ENCODE data around the gene TP73.

TP73 gene

DNA sequence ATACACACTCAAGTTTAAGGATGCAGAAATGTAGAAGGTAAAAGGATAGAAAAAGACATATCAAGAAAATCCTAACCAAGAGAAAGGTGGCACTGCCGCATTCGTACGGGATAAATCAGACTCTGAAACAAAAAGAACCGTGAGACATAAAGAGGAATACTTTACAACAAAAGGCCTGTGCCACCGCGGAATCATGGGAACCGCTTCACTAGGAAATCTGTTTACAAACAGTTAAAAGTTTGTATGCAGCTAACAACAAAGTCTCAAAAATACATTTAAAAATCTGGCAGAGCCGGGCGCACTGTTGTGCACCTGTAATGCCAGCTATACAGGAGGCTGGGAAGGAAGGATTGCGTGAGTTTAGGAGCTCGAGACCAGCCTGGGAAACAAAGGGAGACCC lies 10.5 kb upstream of the TP73 start:
- TF ChIP-seq ESRRG (CRISPR knock-in tag; IDR thresholded peaks at IDR 0.05) (no peak), GLIS3 (CRISPR knock-in tag; IDR thresholded peaks at IDR 0.05) (no peak), ZFP3 (CRISPR knock-in tag; IDR thresholded peaks at IDR 0.05) (no peak), ZFP30 (CRISPR knock-in tag; IDR thresholded peaks at IDR 0.05) (no peak)
- ATAC-seq, result no peak

DNA sequence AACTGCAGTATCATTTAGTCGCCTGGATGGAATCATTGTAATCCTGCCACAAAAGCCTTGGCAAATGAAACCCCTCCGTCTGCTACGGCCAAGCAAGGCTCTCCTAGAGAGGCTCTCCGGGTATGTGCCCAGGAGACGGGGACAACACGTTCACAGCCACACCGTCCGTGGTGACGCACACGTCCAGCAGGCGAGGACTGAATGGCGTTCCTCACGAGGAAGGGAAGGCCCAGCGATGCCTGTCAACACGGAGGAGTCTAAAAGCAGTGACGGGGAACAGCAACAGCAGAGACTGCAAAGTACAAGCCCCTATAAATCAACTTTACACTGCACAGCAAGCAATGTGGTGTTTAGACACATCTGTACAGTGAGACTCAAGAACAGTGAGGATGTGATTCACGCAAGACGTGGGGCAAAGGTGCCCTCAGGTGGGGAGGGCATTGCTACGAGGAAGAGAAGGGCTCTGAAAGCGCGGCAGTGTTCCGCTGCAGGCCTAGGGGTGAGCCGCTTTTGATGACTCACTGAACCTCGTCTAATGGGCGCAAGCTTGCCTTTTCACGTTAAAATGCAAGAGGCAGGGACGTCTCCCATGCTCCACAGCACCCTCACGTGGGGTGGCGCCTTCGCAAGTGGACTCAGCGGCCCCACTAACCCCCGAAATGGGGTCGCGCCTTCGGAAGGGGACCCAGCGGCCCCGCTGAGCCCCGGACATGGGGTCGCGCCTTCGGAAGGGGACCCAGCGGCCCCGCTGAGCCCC lies 9.2 kb upstream of the TP73 start:
- no peak for TF ChIP-seq SNAI2 (CRISPR knock-in tag; IDR thresholded peaks at IDR 0.05)
- TF ChIP-seq, protein P1, sequence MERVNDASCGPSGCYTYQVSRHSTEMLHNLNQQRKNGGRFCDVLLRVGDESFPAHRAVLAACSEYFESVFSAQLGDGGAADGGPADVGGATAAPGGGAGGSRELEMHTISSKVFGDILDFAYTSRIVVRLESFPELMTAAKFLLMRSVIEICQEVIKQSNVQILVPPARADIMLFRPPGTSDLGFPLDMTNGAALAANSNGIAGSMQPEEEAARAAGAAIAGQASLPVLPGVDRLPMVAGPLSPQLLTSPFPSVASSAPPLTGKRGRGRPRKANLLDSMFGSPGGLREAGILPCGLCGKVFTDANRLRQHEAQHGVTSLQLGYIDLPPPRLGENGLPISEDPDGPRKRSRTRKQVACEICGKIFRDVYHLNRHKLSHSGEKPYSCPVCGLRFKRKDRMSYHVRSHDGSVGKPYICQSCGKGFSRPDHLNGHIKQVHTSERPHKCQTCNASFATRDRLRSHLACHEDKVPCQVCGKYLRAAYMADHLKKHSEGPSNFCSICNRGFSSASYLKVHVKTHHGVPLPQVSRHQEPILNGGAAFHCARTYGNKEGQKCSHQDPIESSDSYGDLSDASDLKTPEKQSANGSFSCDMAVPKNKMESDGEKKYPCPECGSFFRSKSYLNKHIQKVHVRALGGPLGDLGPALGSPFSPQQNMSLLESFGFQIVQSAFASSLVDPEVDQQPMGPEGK (CRISPR knock-in tag; IDR thresholded peaks at IDR 0.05; ENCODE audit: borderline replicate concordance), result no peak
- TF ChIP-seq ESRRG (CRISPR knock-in tag; IDR thresholded peaks at IDR 0.05), result no peak
- no peak for TF ChIP-seq ZNF8 (CRISPR knock-in tag; IDR thresholded peaks at IDR 0.05)
- no peak for ATAC-seq

DNA sequence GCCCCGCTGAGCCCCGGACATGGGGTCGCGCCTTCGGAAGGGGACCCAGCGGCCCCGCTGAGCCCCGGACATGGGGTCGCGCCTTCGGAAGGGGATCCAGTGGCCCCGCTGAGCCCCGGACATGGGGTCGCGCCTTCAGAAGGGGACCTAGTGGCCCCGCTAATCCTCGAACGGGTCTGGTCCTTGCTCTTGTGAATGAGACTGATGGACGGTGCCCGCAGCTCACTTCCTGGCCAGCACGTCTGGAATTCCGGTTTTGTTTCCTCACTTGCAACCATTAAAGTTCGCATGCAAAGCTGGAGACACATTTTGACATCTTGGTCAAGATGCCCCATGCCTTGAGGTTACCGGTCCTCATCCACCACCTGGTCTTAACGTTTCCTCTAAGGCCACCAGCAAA lies 8.0 kb upstream of the TP73 start:
- no peak for TF ChIP-seq TOX (CRISPR knock-in tag; IDR thresholded peaks at IDR 0.05; ENCODE audit: borderline replicate concordance)
- TF ChIP-seq BACH2 (CRISPR knock-in tag; IDR thresholded peaks at IDR 0.05; ENCODE audit: borderline replicate concordance), result no peak
- TF ChIP-seq ZNF8 (CRISPR knock-in tag; IDR thresholded peaks at IDR 0.05), result no peak
- TF ChIP-seq ESRRG (CRISPR knock-in tag; IDR thresholded peaks at IDR 0.05), result no peak
- TF ChIP-seq, protein P2, sequence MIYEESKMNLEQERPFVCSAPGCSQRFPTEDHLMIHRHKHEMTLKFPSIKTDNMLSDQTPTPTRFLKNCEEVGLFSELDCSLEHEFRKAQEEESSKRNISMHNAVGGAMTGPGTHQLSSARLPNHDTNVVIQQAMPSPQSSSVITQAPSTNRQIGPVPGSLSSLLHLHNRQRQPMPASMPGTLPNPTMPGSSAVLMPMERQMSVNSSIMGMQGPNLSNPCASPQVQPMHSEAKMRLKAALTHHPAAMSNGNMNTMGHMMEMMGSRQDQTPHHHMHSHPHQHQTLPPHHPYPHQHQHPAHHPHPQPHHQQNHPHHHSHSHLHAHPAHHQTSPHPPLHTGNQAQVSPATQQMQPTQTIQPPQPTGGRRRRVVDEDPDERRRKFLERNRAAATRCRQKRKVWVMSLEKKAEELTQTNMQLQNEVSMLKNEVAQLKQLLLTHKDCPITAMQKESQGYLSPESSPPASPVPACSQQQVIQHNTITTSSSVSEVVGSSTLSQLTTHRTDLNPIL (CRISPR knock-in tag; IDR thresholded peaks at IDR 0.05; ENCODE audit: low read depth), result no peak
- TF ChIP-seq ZFP3 (CRISPR knock-in tag; IDR thresholded peaks at IDR 0.05), result no peak
- no peak for TF ChIP-seq ZNF565 (CRISPR knock-in tag; conservative IDR thresholded peaks at IDR 0.05; ENCODE audit: low read depth)
- TF ChIP-seq, protein P3, sequence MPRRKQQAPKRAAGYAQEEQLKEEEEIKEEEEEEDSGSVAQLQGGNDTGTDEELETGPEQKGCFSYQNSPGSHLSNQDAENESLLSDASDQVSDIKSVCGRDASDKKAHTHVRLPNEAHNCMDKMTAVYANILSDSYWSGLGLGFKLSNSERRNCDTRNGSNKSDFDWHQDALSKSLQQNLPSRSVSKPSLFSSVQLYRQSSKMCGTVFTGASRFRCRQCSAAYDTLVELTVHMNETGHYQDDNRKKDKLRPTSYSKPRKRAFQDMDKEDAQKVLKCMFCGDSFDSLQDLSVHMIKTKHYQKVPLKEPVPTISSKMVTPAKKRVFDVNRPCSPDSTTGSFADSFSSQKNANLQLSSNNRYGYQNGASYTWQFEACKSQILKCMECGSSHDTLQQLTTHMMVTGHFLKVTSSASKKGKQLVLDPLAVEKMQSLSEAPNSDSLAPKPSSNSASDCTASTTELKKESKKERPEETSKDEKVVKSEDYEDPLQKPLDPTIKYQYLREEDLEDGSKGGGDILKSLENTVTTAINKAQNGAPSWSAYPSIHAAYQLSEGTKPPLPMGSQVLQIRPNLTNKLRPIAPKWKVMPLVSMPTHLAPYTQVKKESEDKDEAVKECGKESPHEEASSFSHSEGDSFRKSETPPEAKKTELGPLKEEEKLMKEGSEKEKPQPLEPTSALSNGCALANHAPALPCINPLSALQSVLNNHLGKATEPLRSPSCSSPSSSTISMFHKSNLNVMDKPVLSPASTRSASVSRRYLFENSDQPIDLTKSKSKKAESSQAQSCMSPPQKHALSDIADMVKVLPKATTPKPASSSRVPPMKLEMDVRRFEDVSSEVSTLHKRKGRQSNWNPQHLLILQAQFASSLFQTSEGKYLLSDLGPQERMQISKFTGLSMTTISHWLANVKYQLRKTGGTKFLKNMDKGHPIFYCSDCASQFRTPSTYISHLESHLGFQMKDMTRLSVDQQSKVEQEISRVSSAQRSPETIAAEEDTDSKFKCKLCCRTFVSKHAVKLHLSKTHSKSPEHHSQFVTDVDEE (CRISPR knock-in tag; IDR thresholded peaks at IDR 0.05), result no peak
- no peak for TF ChIP-seq ZC3H10 (CRISPR knock-in tag; IDR thresholded peaks at IDR 0.05)
- TF ChIP-seq, protein P4, sequence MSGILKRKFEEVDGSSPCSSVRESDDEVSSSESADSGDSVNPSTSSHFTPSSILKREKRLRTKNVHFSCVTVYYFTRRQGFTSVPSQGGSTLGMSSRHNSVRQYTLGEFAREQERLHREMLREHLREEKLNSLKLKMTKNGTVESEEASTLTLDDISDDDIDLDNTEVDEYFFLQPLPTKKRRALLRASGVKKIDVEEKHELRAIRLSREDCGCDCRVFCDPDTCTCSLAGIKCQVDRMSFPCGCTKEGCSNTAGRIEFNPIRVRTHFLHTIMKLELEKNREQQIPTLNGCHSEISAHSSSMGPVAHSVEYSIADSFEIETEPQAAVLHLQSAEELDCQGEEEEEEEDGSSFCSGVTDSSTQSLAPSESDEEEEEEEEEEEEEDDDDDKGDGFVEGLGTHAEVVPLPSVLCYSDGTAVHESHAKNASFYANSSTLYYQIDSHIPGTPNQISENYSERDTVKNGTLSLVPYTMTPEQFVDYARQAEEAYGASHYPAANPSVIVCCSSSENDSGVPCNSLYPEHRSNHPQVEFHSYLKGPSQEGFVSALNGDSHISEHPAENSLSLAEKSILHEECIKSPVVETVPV (CRISPR knock-in tag; IDR thresholded peaks at IDR 0.05), result no peak
- no peak for TF ChIP-seq TCF4 (CRISPR knock-in tag; IDR thresholded peaks at IDR 0.05; ENCODE audit: borderline replicate concordance)
- no peak for TF ChIP-seq ARNTL (CRISPR knock-in tag; IDR thresholded peaks at IDR 0.05; ENCODE audit: borderline replicate concordance, low read depth)
- TF ChIP-seq, protein P5, sequence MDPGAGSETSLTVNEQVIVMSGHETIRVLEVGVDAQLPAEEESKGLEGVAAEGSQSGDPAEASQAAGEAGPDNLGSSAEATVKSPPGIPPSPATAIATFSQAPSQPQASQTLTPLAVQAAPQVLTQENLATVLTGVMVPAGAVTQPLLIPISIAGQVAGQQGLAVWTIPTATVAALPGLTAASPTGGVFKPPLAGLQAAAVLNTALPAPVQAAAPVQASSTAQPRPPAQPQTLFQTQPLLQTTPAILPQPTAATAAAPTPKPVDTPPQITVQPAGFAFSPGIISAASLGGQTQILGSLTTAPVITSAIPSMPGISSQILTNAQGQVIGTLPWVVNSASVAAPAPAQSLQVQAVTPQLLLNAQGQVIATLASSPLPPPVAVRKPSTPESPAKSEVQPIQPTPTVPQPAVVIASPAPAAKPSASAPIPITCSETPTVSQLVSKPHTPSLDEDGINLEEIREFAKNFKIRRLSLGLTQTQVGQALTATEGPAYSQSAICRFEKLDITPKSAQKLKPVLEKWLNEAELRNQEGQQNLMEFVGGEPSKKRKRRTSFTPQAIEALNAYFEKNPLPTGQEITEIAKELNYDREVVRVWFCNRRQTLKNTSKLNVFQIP (CRISPR knock-in tag; IDR thresholded peaks at IDR 0.05; ENCODE audit: borderline replicate concordance, low read depth), result no peak
- no peak for TF ChIP-seq SNAI2 (CRISPR knock-in tag; IDR thresholded peaks at IDR 0.05)
- no peak for TF ChIP-seq GLIS3 (CRISPR knock-in tag; IDR thresholded peaks at IDR 0.05)
- no peak for TF ChIP-seq RARB (CRISPR knock-in tag; IDR thresholded peaks at IDR 0.05)
- TF ChIP-seq, protein P1 (CRISPR knock-in tag; IDR thresholded peaks at IDR 0.05; ENCODE audit: borderline replicate concordance), result no peak
- no peak for TF ChIP-seq OSR1 (CRISPR knock-in tag; IDR thresholded peaks at IDR 0.05)

More for the DNA sequence above, 8.0 kb upstream of the TP73 start:
- no peak for ATAC-seq

All from SK-N-SH treated with all-trans-retinoic acid at 6 μM for 48 hours (cell line).